Measurements from ENCODE around the gene ALK.

DNA sequence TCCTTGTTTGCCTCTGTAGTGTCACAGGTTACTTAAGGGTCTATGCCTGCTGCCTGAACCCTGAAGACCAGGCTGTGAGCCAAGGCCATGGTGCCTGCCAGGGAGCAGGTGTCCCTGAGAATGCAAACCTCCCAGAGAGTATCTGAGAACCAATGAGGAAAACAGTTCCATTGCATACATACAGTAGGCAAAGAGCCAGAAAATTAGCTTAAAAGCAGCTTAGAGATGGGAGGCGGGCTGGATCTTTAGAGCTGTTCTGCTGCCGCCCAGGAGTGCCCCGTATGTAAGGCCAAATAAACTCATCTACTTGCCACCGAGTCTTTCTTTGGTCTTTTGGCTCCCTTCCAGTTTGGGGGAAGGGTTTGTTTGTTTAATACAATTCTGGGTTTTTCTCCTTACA lies 478.2 kb downstream of the ALK start:
- TF ChIP-seq, protein P1, sequence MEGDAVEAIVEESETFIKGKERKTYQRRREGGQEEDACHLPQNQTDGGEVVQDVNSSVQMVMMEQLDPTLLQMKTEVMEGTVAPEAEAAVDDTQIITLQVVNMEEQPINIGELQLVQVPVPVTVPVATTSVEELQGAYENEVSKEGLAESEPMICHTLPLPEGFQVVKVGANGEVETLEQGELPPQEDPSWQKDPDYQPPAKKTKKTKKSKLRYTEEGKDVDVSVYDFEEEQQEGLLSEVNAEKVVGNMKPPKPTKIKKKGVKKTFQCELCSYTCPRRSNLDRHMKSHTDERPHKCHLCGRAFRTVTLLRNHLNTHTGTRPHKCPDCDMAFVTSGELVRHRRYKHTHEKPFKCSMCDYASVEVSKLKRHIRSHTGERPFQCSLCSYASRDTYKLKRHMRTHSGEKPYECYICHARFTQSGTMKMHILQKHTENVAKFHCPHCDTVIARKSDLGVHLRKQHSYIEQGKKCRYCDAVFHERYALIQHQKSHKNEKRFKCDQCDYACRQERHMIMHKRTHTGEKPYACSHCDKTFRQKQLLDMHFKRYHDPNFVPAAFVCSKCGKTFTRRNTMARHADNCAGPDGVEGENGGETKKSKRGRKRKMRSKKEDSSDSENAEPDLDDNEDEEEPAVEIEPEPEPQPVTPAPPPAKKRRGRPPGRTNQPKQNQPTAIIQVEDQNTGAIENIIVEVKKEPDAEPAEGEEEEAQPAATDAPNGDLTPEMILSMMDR (IDR thresholded peaks at IDR 0.05) = no peak
- no peak for TF ChIP-seq POLR2A (IDR thresholded peaks at IDR 0.05)
